Measurements from ENCODE around the gene PHF13.

DNA sequence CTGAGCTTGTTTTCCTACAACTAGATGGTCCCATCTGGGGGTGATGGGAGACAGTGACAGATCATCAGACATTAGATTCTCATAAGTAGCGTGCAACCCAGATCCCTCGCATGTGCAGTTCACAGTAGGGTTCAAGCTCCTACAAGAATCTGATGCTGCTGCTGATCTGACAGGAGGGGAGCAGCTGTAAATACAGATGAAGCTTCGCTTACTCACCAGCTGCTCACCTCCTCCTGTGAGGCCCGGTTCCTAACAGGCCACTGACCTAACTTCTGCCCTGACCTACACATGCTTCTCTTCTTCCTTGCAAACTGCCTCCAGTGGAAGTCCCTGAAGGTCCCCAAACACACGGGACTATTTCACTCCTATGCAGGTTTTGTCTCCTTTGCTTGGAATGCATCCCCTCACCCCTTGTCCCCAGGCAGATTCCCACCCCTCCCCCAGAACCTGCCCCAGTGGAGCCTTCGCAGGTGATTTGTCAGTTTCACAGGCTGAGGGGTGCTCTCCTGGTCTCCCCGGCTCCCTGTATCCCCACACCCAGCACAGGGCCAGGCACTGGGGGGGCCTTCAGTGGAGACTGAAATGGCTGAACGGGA lies 39.4 kb upstream of the PHF13 start:
- TF ChIP-seq POLR2AphosphoS5 (IDR thresholded peaks at IDR 0.05), result no peak
- TF ChIP-seq POLR2A (IDR thresholded peaks at IDR 0.05), result no peak
- TF ChIP-seq, protein P1, sequence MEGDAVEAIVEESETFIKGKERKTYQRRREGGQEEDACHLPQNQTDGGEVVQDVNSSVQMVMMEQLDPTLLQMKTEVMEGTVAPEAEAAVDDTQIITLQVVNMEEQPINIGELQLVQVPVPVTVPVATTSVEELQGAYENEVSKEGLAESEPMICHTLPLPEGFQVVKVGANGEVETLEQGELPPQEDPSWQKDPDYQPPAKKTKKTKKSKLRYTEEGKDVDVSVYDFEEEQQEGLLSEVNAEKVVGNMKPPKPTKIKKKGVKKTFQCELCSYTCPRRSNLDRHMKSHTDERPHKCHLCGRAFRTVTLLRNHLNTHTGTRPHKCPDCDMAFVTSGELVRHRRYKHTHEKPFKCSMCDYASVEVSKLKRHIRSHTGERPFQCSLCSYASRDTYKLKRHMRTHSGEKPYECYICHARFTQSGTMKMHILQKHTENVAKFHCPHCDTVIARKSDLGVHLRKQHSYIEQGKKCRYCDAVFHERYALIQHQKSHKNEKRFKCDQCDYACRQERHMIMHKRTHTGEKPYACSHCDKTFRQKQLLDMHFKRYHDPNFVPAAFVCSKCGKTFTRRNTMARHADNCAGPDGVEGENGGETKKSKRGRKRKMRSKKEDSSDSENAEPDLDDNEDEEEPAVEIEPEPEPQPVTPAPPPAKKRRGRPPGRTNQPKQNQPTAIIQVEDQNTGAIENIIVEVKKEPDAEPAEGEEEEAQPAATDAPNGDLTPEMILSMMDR (IDR thresholded peaks at IDR 0.05), result no peak

All from gastroesophageal sphincter (tissue), 3 donors.